Breast epithelium (tissue), 3 donors: ENCODE measurements around the gene FHL3.

Experiments
- POLR2A ChIP-seq: fragments of 450-650 bp; IDR thresholded peaks from one replicate; pipeline ENCODE4 v1.6.1; 2016; ENCODE audit warnings: antibody characterized with exemption, mild to moderate bottlenecking, moderate library complexity
- POLR2AphosphoS5 ChIP-seq, 3 donors: sonication (generic); formaldehyde crosslinking; IDR thresholded peaks; one replicate each; pipeline ENCODE4 v1.6.1; 2017; ENCODE audit warnings: antibody characterized with exemption in 3 of 3
- TF ChIP-seq, protein P1 (sequence below), 3 donors: fragments of 450-650 bp; IDR thresholded peaks; one replicate each; pipeline ENCODE4 v1.5.1; 2016 to 2017; ENCODE audit warnings: antibody characterized with exemption in 3 of 3, mild to moderate bottlenecking in 3 of 3, moderate library complexity in 3 of 3

DNA sequence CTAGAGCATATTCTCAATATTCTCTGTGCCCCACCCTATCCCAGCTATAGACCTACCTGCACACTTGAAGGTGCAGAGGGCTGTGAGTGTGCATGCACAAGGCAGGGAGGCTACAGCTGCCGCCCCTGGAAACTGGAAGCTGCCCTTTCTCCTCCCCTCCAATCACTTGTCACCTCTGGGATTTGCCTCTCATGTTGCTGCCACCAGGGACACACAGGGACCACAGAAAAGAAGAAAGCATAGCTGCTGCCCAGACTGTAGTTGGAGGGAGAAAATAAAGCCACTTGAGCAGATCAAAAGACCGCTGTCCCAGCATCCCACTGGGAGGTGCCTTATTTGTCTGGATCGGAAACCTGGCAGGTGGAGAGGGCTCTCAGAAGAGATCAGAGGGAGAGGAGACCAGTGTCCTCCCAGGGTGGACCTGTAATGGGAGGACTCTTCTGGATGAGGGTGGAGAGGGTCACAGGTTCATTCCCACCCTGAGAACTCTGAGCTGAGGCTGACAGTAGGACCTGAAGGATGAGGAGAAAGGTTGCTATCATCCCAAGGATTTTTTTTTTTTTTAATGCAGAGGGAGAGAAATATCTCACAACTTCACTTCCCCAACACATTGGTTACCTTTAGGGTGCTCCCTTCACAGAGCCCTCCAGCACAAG lies 50.9 kb downstream of the FHL3 start:
- TF ChIP-seq POLR2A (no peak), POLR2AphosphoS5 (IDR thresholded peaks at IDR 0.05) (no peak)
- TF ChIP-seq, protein P1, sequence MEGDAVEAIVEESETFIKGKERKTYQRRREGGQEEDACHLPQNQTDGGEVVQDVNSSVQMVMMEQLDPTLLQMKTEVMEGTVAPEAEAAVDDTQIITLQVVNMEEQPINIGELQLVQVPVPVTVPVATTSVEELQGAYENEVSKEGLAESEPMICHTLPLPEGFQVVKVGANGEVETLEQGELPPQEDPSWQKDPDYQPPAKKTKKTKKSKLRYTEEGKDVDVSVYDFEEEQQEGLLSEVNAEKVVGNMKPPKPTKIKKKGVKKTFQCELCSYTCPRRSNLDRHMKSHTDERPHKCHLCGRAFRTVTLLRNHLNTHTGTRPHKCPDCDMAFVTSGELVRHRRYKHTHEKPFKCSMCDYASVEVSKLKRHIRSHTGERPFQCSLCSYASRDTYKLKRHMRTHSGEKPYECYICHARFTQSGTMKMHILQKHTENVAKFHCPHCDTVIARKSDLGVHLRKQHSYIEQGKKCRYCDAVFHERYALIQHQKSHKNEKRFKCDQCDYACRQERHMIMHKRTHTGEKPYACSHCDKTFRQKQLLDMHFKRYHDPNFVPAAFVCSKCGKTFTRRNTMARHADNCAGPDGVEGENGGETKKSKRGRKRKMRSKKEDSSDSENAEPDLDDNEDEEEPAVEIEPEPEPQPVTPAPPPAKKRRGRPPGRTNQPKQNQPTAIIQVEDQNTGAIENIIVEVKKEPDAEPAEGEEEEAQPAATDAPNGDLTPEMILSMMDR (IDR thresholded peaks at IDR 0.05) = no peak
